Endothelial cell of umbilical vein (primary cell): ENCODE results near the gene MYO18A.

Experiments
- CTCF ChIP-seq, 2 donors: IDR thresholded peaks; 1 replicate in 1 of 2; 2 replicates in 1 of 2; pipeline ENCODE4 v1.5.1; 2011; ENCODE audit warnings: low read length in 2 of 2, mild to moderate bottlenecking in 2 of 2, moderate library complexity in 2 of 2, control low read depth in 1 of 2, inconsistent platforms in 1 of 2, low read depth in 1 of 2; ENCODE audit not compliant: insufficient read depth in 1 of 2; ENCODE audit errors: extremely low read depth in 1 of 2
- EZH2 ChIP-seq: IDR thresholded peaks from 2 replicates; pipeline ENCODE4 v1.6.1; 2012; ENCODE audit warnings: borderline replicate concordance, low read depth, mild to moderate bottlenecking, moderate library complexity, low read length, inconsistent platforms; ENCODE audit not compliant: severe bottlenecking
- FOS ChIP-seq: IDR thresholded peaks from 2 replicates; pipeline ENCODE4 v1.6.1; 2011; ENCODE audit warnings: mild to moderate bottlenecking, low read length, moderate library complexity, borderline replicate concordance; ENCODE audit not compliant: insufficient read depth
- MAX ChIP-seq: IDR thresholded peaks from 2 replicates; pipeline ENCODE4 v1.6.1; 2011; ENCODE audit not compliant: insufficient read depth, insufficient read length
- MYC ChIP-seq: IDR thresholded peaks from one replicate; pipeline ENCODE4 v1.6.1; 2011; ENCODE audit warnings: mild to moderate bottlenecking, low read depth, low read length
- POLR2A ChIP-seq: IDR thresholded peaks from 2 replicates; pipeline ENCODE4 v1.6.1; 2012; ENCODE audit warnings: low read depth, mild to moderate bottlenecking, control low read depth, low read length
- POLR2AphosphoS5 ChIP-seq: IDR thresholded peaks from 2 replicates; pipeline ENCODE4 v1.6.1; 2012; ENCODE audit warnings: low read depth, mild to moderate bottlenecking, control low read depth, low read length, moderate library complexity; ENCODE audit not compliant: insufficient read depth

- TF ChIP-seq EZH2 (no peak), POLR2AphosphoS5 (no peak), CTCF (IDR thresholded peaks at IDR 0.05; ENCODE audit: extremely low read depth in 1 of 2, insufficient read depth in 1 of 2, low read depth in 1 of 2, low read length in 2 of 2) (no peak), POLR2A (no peak), FOS (no peak), MAX (no peak), MYC (no peak)
These were observed 71.2 kb downstream of the MYO18A start for GRCh38 chr17:29108823-29109476.
